GM18520 (cell line): ENCODE data around the gene KRTAP5-4.

ENCODE experiments used
- ATAC-seq: cut with Tn5 transposase; IDR thresholded peaks from one replicate; pipeline ENCODE4 v1.9.1; 2021; ENCODE audit not compliant: unreplicated experiment

Gene KRTAP5-4

GRCh38 chr11:1574238-1574932 lies 47.6 kb downstream of the KRTAP5-4 start:
- ATAC-seq, result no peak

- no peak for ATAC-seq
These were observed 48.1 kb downstream of the KRTAP5-4 start for GRCh38 chr11:1573903-1574237.

DNA sequence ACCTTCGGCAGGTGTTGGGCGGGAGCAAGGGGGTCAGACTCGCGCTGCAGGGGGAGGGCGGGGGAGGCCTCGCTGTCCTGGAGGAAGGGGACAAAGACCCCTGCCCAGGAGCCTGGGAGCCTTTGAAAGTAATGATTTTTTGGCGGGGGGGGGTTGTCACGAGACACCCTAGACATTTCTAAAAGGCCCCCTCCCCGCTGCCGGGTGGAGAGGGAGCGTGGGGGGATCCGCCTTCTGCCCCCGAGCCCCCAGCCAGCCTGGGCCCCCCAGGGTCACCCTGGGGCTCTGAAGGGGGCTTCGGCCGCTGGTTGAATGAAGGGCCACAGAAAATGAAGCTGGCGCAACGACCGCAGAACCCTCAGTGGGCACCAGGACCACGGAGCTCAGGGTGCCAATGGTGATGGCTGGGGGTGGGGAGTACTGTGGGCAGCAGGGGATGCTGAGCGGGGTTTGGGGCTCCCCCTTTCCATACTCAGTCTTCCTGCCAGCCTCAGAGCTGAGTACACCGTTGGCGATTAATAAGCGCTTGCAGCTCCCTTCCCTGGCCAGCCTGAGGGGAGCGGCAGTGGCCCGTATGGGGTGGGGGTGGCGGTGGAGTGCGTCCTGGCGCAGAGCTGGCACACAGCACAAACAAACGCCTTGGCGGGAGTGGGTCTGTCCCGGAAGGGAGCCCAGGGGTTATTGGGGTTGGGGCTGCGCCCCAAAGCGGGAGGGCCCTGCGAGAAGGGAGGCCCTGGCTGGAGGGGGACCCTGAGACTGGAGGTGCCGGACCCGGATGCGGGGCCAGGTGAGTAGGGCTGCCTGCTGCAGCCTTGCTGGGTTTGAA lies 48.6 kb downstream of the KRTAP5-4 start:
- ATAC-seq, result no peak

GRCh38 chr11:1572197-1573076 lies 49.5 kb downstream of the KRTAP5-4 start, which contains the start of gene DUSP8:
TSS of gene DUSP8 (minus strand) at chr11:1572271. CDS start at chr11:1565826, 6,445 bp downstream.
- ATAC-seq, result peak; percentile 50

- ATAC-seq, result no peak
These were observed 50.2 kb downstream of the KRTAP5-4 start for GRCh38 chr11:1571760-1572196.
